Left hindlimb (tissue), 1 donor: Measurements from ENCODE around the gene ATL2.
"Not testable (repeated sequence)": the region's sequence is repeated elsewhere in the genome, so short reads cannot be mapped to it uniquely, and the experiment has no call there.

Experiments used
- DNase-seq: peaks from one replicate; pipeline ENCODE4 v3.0.0-alpha.2; 2018

ATL2 gene

GRCh38 chr2:38268691-38269327 lies 108.3 kb downstream of the ATL2 start:
- DNase-seq: no peak

GRCh38 chr2:38268001-38268400 lies 109.1 kb downstream of the ATL2 start:
- no peak for DNase-seq

DNA sequence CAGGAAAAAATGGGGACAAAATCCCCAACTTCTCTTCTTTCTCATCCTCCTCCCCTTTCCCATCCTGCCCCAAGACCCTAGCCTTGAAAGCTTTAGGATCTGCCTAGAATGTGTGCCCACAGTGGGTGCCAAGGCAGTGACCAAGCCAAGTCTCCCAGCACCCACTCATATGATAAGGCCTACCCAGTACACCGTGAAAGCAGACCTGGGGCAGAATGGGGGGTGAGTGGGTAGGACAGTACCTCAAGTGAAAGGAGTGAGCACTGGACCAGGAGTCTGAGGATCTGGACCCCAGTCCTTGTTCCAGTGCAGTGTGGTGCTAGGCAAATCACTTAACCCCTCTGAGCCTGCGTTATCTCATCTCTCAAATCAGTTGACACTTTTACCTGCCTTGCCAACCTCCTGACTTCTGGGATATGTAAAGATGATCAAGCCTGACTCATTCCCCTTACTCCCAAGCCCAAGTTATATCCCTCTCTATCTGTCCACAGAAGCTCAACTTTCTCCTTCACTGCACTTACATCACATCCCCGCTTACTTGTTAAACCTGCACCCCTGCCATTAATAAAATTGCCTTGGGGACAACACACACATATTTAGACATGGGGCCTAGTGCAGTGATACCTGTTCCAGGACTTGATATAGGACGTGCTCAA lies 109.7 kb downstream of the ATL2 start:
- no peak for DNase-seq

DNA sequence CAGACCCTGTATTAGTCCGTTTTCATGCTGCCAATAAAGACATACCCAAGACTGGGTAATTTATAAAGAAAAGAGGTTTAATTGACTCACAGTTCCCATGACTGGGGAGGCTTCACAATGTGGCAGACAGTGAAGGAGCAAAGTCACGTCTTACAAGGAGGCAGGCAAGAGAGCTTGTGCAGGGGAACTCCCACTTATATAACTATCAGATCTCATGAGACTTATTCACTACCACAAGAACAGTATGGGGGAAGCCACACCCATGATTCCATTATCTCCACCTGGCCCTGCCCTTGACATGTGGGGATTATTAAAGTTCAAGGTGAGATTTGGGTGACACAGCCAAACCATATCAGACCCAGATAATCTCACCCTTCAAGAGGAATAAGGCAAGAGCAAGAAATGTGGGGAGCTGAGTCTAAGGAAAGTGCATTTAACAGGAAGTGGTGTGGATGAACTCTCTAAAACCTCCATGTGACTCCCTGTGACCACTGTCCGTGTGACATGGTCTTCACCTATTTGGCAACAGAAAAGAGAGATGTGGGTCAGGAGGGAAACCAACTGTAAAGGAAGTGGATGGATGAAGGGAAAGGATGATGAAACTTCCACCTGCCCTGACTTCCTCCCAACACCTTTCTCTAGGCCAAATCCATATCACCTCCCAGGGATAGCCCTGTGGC lies 110.6 kb downstream of the ATL2 start:
- no peak for DNase-seq

- no peak for DNase-seq
Measured at GRCh38 chr2:38265461-38265860, 111.6 kb downstream of the ATL2 start.

GRCh38 chr2:38264396-38265221 lies 112.5 kb downstream of the ATL2 start:
- no peak for DNase-seq

- DNase-seq: no peak
Measured at GRCh38 chr2:38263293-38263692, 113.8 kb downstream of the ATL2 start.

DNA sequence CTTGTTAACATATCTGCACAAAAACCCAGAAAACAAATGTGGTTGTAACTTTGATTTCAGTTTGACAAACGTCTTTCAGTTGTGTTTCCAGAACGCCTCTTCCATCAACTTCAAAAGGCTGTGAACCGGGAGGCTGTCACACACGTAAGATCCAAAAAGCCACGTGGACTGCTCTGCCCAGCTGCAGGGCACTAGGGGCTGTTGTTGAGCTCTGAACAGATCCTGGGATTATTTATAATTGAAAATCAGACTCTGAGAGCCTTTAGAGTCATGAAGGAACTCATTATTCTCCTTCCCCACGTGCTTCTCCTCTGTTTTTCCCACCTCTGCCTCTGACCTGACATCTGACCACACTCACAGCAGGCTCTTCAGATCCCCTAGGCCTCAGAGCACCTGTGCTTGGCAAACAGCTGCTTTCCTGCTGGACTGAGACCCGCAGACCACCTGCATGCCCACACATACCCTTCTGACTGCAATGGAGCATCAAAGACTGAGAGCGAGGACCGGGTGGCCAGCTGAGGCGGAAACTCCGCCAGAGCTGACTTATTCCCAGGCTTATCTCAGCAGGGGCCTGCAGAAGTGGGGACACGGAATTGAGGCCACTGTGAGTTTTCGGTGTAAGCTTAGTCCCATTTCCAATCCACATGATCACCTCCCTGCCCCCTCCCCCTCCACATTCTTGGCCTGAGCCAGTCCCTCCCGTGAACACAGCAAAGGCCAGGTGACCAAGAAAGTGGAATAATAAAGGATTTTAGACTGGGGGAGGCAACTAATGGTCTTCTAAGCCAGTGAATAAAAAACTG lies 114.8 kb downstream of the ATL2 start:
- no peak for DNase-seq

DNA sequence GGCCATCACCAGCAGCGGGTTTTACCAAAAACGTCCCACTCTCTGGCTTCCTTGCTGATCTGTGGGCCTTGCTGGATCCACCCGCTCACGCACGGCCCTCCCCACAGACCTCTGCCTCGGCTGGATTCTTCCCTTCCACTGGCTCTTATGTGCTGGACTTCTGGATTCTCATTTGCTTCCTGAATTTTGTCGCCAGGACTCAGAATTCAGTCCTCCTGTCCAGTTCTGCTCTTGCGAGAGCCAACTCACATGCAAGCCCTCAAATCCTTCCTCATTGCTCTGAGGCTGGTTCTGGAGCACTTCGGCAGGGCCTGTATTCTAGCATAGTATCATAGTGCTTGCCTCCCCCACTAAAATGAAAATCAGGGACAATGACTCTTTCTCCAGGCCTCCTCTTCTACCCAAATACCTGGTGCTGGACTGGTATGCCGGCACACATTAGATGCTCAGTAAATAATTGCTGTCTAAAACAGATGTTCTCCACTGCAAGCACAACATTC lies 115.5 kb downstream of the ATL2 start:
- DNase-seq: no peak

DNA sequence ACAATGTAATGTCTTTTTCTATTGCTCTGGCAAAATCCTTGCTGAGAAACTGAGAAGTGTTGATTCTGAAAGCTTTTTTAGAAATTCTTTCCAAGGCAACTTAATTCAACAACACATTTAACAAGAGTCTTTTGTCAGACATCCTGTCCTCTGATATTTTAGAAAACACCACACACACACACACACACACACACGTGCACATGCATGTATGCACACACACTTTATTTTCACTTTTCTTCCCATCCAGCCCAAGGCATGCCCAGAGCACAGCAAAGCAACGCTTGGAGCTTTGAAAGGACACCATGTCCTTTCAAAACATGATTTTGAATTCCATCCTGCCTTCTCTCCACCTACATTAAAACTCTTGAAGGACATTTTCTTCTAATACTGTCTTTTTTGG lies 116.1 kb downstream of the ATL2 start:
- DNase-seq: no peak

- no peak for DNase-seq
Measured at GRCh38 chr2:38260469-38260868, 116.6 kb downstream of the ATL2 start.

DNA sequence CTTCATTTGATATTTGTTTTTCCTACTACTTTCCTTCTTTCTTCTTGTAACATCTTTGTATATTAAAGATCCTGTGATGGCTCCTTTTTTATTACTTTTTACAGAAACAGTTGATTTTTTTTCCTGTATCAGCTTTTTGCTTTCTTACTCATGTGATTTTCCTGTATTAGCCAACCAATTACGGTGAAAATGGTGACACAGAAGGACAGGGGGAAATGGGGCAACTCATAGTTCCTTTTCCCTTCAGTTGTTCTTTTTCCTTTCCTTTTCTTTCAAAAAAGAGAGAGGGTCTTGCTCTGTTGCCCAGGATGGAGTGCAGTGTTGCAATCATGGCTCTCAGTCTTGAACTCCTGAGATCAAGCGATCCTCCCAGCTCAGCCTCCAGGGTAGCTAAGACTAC lies 117.8 kb downstream of the ATL2 start:
- no peak for DNase-seq

DNA sequence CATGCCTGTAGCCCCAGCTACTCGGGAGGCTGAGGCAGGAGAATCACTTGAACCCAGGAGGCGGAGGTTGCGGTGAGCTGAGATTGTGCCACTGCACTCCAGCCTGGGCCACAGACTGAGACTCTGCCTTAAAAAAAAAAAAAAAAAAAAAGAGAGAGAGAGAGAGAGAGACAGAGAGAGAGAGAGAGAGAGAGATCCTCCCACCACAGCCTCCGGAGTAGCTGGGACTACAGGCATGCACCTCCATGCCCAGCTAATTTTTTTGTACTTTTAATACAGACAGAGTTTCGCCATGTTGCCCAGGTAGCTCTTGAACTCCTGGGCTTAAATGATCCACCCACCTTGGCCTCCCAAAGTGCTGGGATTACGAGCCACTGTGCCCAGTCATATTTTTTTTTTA lies 119.4 kb downstream of the ATL2 start:
- DNase-seq: not testable (repeated sequence)

DNA sequence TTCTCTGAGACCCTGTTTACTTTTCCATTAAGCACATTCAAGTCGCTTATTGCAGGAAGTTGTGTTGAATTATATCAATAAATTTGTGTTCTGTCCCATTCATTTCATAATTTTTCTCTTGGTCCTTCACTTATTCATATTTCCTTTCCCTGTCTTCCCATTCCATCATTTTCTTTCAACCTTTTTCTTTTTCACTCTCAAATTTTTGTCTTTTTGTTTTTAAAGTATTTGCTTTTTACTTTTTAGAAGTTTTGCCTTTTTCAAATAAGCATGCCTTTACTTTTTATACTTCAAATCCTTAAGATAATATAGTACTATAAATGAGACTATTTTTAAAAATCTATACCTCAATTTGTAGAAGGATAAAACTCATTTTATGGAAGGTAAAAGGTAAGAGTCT lies 120.5 kb downstream of the ATL2 start:
- no peak for DNase-seq

- no peak for DNase-seq
Measured at GRCh38 chr2:38255211-38255610, 121.9 kb downstream of the ATL2 start.

GRCh38 chr2:38254796-38255195 lies 122.3 kb downstream of the ATL2 start:
- DNase-seq: no peak

GRCh38 chr2:38251940-38252339 lies 125.1 kb downstream of the ATL2 start:
- DNase-seq: no peak

DNA sequence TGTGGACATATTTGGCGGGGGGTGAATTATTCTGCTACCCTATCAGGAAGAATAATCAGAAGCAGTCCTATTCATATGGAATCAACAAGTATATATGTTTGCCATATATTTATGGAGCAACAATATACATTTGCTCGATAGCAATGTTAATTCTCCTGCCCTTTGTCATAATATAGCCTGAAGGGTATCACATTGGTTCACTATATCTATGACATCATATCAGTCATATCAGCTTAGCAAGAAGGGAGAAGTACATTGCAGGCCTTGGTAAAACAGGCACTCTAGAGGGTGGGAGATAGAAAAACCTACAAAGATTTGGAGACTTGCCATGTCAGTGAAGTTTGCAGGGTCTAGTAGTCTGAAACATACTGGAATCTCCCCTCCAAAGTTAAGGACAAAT lies 128.4 kb downstream of the ATL2 start:
- DNase-seq: no peak

DNA sequence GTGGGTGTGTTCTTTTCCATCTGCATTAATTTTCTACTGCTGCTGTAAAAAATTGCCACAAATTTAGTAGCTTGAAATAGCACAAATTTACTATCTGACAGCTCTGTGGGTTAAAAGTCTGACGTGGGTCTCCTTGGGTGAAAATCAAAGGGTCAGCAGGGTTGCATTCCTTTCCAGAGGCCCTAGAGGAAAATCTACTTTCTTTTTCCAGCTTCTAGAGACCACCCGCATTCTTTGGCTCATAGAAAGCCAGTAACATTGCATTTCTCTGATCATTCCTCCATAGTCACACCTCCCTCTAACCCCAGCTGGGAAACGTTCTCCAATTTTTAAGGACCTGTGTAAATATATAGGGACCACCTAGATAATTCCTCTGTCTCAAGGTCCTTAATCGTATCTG lies 128.8 kb downstream of the ATL2 start:
- DNase-seq: no peak

GRCh38 chr2:38246105-38246504 lies 131.0 kb downstream of the ATL2 start:
- no peak for DNase-seq

DNA sequence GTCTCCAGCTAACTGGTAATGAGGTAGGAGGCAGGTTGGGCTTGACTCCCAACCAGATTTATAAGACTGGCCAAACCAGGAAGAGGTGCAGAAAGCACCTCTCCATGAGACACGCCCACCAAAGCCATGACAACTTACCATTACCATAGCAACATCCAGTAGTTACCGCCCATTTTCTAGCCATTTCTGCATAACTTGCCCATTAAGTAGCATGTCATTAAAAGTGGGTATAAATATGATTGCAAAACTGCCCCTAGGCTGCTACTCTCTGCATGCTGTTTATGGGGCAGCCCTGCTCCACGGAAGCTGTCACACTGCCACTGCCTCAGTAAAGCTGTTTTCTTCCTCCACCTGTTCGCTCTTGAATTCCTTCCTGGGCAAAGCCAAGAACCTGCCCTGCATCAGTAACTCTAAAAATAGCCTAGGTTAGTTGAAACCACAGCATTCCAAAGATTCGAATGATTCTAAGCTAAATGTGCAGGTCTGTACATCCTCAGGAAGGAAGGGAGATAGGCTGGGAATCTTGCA lies 131.9 kb downstream of the ATL2 start:
- no peak for DNase-seq

GRCh38 chr2:38244301-38244700 lies 132.8 kb downstream of the ATL2 start:
- DNase-seq: no peak
